Measurements from ENCODE around the gene NBPF15.
"Not testable (repeated sequence)": the region's sequence is repeated elsewhere in the genome, so short reads cannot be mapped to it uniquely, and the experiment has no call there.

Gene NBPF15

GRCh38 chr1:144461136-144461759 is at the start of gene NBPF15:
Gene NBPF15, minus strand, starts transcription at chr1:144461669. Its CDS starts 21,666 bp downstream, at chr1:144440003.
- peak; percentile 8 for DNase-seq

- not testable (repeated sequence) for DNase-seq
Observed at GRCh38 chr1:144496429-144496828, 35.0 kb upstream of the NBPF15 start.

GRCh38 chr1:144494130-144494529 is 32.7 kb upstream of the NBPF15 start:
- DNase-seq: not testable (repeated sequence)

- not testable (repeated sequence) for DNase-seq
Observed at GRCh38 chr1:144490394-144490793, 28.9 kb upstream of the NBPF15 start.

- not testable (repeated sequence) for DNase-seq
Observed at GRCh38 chr1:144487002-144487401, 25.5 kb upstream of the NBPF15 start.

- not testable (repeated sequence) for DNase-seq
Observed at GRCh38 chr1:144485048-144485993, 23.9 kb upstream of the NBPF15 start.

GRCh38 chr1:144473897-144474296 is 12.4 kb upstream of the NBPF15 start:
- DNase-seq: not testable (repeated sequence)

GRCh38 chr1:144471434-144471833 is 10.0 kb upstream of the NBPF15 start:
- DNase-seq: not testable (repeated sequence)

- DNase-seq: not testable (repeated sequence)
Observed at GRCh38 chr1:144461778-144462177, 309 bp upstream of the NBPF15 start.

GRCh38 chr1:144460686-144461085 is 783 bp downstream of the NBPF15 start:
- not testable (repeated sequence) for DNase-seq

- not testable (repeated sequence) for DNase-seq
Observed at GRCh38 chr1:144442402-144442801, 19.1 kb downstream of the NBPF15 start.

- DNase-seq: not testable (repeated sequence)
Observed at GRCh38 chr1:144439737-144440136, 21.7 kb downstream of the NBPF15 start.

- peak; percentile 42 for DNase-seq
Observed at GRCh38 chr1:144418891-144419694, 42.4 kb downstream of the NBPF15 start.

GRCh38 chr1:144413404-144414118 is 47.9 kb downstream of the NBPF15 start:
- DNase-seq: not testable (repeated sequence)

- DNase-seq: peak; percentile 95
Observed at GRCh38 chr1:144412491-144413403, 48.7 kb downstream of the NBPF15 start.

GRCh38 chr1:144412068-144412471 is 49.4 kb downstream of the NBPF15 start:
- DNase-seq: peak; percentile 61

GRCh38 chr1:144402807-144403206 is 58.7 kb downstream of the NBPF15 start:
- not testable (repeated sequence) for DNase-seq

- DNase-seq: not testable (repeated sequence)
Observed at GRCh38 chr1:144371651-144372050, 89.8 kb downstream of the NBPF15 start.
